ENCODE measurements around the gene ZNF302.

GRCh38 chr19:34733266-34733745 is 55.8 kb downstream of the ZNF302 start:
- TF ChIP-seq EZH2 (IDR thresholded peaks at IDR 0.05) = no peak
- TF ChIP-seq POLR2AphosphoS5 (IDR thresholded peaks at IDR 0.05; ENCODE audit: borderline replicate concordance, low read depth, low read length) = no peak
- no peak for TF ChIP-seq FOXP2 (optimal IDR thresholded peaks at IDR 0.05; ENCODE audit: control extremely low read depth, extremely low read length, insufficient read depth)

Measured in SK-N-MC (cell line).